Stomach (tissue), 4 donors: Measurements from ENCODE around the gene ST7L.

Experiments used
- CTCF ChIP-seq, 7 experiments: fragments of 450-650 bp in 4 of 7; fragments of 200-600 bp in 3 of 7; sonication (generic) in 3 of 7; IDR thresholded peaks; one replicate each; pipeline ENCODE4 v1.5.1; 2016 to 2019; ENCODE audit warnings: antibody characterized with exemption in 7 of 7, control low read depth in 2 of 7, mild to moderate bottlenecking in 1 of 7
- EP300 ChIP-seq: sonication (generic); formaldehyde crosslinking; IDR thresholded peaks from one replicate; pipeline ENCODE4 v1.6.1; 2017; ENCODE audit warnings: antibody characterized with exemption
- POLR2A ChIP-seq, 4 donors: fragments of 450-650 bp; IDR thresholded peaks; one replicate each; pipeline ENCODE4 v1.6.1; 2016; ENCODE audit warnings: antibody characterized with exemption in 4 of 4, control low read depth in 2 of 4, mild to moderate bottlenecking in 1 of 4, moderate library complexity in 1 of 4
- POLR2AphosphoS5 ChIP-seq, 3 donors: sonication (generic); formaldehyde crosslinking; IDR thresholded peaks; one replicate each; pipeline ENCODE4 v1.6.1; 2016; ENCODE audit warnings: antibody characterized with exemption in 3 of 3

- TF ChIP-seq POLR2AphosphoS5 (IDR thresholded peaks at IDR 0.05) (no peak), POLR2A (IDR thresholded peaks at IDR 0.05) (no peak), CTCF (IDR thresholded peaks at IDR 0.05) (no peak), EP300 (no peak)
These were observed 19.1 kb upstream of the ST7L start for GRCh38 chr1:112638110-112638428.
